ENCODE results near the gene RING1.

RING1 gene

DNA sequence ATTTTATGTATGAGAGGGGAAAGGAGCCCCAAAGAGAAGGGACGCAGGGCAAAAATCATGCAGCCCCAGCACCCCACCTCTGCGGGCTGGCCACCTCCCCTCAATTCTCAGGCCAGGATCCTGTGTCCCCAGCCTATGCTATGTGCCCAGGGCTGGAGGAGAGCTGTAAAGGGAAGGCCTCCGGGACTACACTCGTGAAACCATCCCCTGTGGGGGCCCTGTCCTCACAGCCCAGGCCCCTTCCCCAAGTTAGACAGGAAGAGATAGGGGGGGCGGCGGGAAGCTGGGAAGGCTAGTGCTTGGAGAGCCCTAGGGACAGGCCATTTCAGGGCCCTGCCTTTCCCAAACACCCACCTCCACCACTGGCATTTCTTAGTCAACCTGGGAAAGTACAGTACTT, 14.7 kb upstream of the RING1 start:
- no peak for DNase-seq

DNA sequence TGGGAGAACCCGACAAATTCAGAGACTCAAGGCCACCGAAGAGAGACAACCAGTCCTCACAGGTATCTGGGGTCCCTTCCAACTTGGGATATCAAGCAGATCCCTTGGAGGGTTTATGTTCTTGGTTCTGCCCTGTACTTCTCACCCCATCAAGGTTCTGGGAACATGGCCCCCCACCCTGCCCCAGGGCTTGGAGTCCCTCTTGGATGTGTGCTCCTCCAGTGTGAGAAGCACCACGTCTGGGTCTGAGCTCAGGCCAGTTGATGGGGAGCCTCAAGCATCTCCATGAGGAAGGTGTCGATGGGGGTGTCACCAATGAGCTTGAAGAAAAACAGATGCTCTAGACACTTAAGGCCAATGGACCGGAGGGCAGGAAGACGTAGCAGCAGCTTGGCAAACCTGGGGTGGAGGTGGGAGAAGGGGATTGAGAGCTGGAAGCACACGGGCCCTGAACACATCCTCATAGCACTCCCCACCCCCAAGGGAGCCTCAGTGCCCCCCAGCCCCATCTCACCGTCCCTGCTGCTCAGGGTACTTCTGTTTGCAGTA, 13.8 kb upstream of the RING1 start:
- no peak for DNase-seq

DNA sequence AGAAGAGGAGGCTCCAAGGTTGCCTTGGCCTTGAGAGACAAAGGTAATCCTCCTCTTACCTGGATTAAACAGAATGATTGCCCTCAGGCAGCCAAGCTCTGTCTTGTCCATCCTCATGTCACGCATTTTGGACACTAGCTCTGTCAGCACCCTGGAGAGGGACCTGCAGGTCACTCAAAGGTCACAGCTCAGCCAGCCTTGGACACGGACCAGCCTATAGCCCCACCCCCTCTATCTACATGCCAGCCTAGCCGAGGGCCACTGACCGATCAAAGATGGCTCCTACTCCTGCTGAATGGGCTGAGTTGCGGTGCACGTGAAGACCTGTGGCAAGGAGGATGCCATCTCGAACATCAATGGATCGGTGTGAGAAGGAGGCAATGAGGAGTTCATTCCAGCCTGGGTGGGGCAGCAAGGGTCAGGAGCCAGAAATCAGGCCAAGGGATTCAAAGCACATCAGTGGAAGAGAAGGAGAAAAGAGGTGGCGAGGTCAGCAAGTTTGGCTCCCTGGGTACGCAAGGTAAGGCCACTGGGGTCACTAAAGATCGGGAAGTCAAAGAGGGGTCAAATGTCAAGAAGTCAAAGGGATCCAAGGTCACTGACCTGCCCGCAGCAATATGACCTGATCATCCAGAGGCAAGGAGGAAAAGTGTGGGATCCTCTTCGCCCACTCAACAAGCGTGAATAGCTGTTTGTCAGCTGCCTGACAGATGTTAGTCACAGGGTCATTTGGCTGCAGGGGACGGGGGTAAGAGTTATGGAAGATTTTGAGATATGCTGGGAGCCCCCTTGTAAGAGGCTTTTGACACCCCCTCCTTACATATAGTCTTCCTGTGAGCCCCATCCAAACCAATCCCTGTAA, 12.8 kb upstream of the RING1 start:
- DNase-seq, result no peak

DNA sequence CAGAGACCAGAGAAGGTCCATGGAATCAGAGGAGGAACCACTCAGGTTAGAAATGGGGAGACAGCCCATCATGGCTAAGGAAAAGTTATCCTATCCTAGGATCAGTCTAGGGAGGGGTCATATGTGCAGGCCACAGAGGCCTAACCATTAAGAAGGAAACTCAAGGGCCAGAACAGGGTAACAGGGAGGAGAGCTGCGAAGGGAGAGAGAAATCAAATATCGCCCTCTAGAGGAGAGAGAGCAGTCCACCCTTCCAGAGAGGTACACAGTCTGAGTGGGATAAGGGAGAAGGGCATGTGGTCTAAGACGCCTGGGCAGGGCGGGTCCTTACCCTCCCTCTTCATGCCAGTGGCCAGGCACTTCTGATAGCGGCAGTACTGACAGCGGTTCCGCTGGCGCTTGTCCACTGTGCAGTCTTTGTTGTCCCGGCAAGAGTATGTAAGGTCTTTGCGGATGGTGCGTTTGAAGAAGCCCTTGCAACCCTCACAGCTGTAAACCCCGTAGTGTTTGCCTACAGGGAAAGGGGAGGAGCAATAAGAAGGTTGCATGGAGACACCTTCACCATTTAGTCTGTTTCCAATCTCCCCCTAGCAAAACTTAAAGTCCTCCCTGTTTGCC, 10.8 kb upstream of the RING1 start:
- DNase-seq, result peak; percentile 39 to 72

DNA sequence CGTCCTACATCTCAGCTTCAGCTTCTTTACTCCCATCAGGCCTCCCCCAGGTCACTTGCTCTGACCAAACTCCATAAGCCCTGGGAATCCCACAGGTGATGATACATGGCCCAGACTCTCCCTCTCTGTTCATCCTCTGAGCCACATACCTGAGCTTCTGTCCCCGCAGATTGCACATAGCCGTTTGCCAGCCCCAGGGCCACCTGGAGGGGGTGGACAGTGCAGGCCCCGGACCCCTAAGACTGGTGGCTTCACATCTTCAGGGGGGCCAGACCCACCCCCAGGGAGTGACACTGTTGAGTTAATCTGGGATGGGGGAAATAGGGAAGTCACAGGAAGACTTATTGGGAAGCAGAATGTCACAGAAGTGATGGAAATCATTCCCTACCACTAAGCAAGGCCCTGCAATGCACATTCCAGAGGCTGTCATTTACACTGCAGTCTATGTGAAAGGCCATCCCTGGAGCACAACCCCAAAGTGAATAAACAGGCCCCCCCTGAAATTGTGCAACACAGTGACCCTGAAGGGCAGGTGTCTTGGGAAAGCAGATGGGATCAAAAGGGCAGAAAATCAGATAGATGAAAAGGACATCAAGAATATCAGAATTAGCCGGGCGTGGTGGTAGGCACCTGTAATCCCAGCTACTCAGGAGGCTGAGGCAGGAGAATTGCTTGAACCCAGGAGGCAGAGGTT, 10.0 kb upstream of the RING1 start:
- no peak for DNase-seq

DNA sequence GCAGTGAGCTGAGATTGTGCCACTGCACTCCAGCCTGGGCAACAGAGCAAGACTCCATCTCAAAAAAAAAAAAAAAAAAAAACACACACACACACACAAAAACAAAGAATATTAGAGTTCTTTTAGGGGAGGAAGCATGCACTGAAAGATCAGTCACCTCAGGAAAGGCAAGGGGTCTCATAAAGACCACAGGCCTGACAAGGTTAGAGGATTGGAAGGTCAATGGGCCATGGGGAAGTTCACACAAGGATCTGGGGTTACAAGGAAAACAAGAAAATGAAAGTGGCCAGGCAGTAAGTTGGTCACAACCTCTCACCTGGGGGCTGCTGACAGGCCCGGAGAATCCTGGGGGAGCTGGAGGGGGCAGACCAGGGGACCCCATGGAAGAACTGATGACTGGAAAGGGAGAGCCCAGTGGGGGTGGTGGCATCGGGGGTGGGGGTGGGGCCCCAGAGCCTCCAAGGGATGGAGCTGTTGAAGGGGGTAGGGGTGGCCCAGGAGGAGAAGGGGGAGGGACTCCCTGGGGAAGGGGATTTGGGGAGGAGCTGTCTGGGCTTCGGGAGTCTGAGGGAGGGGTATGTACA, 9.4 kb upstream of the RING1 start:
- DNase-seq, result no peak

DNA sequence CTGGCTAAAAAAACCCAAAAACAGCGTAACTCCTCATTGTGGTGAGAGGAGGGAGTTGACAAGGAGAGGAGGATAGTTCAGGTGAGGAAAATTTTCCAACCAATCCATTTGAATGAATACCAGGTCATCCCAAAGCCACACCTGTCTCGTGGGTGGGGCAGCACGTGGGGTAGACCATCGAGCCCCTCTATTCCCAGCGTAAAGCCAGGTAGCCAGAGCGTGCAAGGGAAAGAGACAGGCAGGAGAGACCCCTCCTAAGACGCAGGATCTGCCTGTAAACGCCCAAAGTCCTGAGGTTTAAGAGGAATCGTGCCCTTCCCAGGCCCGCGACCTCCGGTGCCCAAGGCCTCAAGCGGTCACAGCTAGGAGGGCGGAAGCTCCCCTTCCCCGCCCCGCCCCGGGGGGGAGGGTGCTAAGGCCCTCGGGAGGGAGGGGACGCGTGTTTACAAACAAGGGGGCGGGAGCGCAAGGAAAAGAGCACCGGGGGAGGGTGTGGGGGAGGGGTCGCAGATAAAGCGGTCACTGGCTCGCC, 8.5 kb upstream of the RING1 start:
- peak; percentile 70 to 78 for DNase-seq

DNA sequence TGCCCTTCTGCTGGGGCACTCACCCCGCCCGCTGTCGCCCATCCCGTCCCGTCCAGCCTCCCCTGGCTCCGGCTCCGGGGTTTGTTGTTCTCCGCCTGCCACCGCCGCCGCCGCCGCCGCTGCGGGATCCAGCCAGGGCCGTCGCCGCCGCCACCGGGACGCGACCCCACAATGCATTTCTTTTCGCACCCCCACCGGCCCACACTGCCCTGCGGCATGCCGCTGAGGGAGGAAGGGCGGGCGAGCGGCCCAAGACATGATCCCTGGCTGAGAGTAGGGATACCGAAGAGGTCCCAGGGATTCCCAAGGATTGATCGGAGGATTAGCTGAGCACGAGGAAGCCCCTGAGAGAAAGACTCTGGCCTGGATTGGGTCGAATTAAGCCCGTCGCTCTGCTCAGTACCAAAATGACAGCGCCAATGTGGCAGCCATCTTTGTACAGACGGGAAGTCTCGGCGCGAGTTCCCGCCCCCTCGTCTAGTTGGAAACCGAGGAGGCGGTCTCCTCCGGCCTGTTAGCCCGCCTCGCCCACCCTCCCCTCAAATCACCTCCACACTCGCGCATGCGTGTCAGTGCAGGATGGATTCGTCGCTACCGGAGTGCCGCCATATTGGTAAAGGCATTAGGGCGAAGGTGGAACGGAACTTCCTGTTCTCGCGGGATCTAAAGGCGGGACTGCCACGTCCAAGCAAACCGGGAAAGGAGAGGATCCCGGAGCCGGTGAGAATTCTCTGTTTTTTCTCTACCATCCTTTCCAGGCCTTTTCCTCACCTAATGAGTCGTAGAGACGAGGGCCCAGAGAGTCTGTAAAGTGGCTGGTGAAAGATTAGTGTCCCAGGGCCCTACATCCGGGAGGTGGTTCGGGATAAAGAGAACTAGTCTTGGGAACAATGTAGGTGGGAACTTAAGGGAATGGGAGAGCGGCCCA, 7.8 kb upstream of the RING1 start, which contains the start of the genes RXRB and SLC39A7:
Gene RXRB (minus strand): TSS at position 447 of the 928 bp plus-strand sequence. CDS start 189 bp downstream, at position 258.
Gene SLC39A7 (plus strand): TSS at position 649 of the 928 bp plus-strand sequence. CDS start 379 bp downstream, outside the sequence.
- DNase-seq, result peak; percentile 99 to 100

DNA sequence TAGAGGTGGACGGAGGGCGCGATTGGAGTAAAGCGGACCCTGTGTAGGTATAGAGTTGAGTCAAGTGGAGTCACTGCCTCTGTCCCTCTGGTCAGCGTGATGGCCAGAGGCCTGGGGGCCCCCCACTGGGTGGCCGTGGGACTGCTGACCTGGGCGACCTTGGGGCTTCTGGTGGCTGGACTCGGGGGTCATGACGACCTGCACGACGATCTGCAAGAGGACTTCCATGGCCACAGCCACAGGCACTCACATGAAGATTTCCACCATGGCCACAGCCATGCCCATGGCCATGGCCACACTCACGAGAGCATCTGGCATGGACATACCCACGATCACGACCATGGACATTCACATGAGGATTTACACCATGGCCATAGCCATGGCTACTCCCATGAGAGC, 7.2 kb upstream of the RING1 start:
- DNase-seq, result no peak

DNA sequence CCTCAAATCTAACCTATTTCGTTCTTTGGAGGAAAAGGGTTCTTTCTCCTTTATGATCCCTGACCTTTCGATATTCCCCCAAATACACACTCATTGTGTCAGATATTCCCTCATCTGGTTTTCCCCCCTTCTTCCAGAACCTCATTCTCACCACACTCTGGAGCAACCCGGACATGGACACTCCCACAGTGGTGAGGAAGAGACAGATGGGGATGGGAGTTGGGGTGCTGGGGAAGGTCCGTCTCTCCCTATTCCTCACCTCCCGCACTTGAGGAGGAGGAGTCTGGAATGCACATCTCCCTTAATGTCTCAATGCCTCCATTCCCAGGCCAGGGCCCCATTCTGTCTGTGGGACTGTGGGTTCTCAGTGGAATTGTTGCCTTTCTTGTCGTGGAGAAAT, 6.4 kb upstream of the RING1 start:
- DNase-seq, result no peak

DNA sequence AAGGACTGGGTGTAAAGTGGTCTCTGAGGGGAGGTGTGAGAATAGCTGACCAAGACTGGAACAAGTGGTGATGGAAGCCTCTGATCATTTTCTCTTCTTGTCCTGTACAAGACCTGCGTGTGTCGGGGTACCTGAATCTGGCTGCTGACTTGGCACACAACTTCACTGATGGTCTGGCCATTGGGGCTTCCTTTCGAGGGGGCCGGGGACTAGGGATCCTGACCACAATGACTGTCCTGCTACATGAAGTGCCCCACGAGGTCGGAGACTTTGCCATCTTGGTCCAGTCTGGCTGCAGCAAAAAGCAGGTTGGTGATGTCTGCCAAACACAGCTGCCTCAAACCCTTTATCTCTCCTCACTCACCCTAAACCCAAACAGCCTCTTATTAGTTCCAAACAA, 5.5 kb upstream of the RING1 start:
- DNase-seq, result no peak

DNA sequence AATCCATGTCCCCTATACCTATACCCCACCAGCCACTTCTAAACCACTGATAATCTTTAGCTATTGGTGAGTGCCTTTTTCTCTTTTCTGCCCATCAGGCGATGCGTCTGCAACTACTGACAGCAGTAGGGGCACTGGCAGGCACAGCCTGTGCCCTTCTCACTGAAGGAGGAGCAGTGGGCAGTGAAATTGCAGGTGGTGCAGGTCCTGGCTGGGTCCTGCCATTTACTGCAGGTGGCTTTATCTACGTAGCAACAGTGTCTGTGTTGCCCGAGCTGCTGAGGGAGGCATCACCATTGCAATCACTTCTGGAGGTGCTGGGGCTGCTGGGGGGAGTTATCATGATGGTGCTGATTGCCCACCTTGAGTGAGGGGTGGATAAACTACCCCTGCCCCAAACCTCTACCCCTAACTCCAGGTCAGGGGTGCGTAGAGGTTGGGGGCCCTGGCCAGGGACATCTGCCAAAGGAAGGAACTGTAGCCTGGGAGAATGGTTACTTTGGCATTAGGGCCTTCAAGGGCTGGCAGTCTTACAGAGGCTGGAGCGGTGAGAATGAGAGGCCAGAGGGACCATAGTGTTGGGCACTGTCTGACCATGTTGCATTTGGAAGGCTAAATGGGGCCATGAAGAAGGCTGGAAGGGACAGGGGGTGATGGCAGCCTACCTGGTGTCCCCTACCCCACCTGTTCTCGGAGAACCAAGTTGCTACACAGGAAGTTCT, 4.7 kb upstream of the RING1 start:
- no peak for DNase-seq

DNA sequence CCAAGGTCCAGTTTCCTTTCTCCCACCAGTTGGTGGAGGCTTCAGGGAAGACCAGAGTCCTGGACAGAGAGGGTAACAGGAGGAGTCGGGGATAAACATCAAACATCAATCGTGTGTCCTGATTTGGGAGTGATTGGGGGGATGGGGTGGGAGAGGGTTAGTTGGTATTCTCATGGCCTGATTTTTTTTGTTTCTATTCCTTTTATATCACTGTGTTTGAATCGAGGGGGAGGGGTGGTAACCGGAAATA, 4.2 kb upstream of the RING1 start:
- DNase-seq, result no peak

DNA sequence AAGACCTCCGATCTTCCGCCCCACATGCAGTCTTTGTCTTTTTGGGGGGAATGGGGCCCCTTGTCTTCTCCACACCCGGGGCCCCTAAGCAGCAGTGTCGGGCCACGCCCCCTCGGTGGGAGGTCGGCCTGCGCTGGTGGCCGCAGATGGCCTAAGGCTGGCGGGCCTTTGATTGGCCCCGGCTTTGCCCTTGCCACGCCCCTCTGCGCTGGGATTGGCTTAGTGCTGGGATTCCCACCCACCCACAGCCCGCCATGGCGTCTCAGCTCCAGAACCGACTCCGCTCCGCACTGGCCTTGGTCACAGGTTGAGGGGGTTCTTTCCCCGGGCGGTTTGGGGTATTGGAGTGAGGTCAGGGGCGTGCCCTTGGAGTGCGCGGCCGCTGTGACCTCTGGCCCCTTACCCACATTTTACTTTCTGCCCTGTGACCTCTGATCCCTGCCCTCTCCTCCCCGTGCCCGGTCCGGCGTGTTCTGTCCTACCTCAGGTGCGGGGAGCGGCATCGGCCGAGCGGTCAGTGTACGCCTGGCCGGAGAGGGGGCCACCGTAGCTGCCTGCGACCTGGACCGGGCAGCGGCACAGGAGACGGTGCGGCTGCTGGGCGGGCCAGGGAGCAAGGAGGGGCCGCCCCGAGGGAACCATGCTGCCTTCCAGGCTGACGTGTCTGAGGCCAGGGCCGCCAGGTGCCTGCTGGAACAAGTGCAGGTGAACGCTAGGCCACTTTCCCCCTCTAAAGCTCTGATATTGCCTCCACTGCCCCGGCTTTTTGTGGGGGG, 3.7 kb upstream of the RING1 start, which contains the start of gene HSD17B8:
Gene HSD17B8 (plus strand): TSS at position 241 of the 776 bp plus-strand sequence. CDS start 14 bp downstream, at position 255.
- DNase-seq, result peak; percentile 90 to 94

DNA sequence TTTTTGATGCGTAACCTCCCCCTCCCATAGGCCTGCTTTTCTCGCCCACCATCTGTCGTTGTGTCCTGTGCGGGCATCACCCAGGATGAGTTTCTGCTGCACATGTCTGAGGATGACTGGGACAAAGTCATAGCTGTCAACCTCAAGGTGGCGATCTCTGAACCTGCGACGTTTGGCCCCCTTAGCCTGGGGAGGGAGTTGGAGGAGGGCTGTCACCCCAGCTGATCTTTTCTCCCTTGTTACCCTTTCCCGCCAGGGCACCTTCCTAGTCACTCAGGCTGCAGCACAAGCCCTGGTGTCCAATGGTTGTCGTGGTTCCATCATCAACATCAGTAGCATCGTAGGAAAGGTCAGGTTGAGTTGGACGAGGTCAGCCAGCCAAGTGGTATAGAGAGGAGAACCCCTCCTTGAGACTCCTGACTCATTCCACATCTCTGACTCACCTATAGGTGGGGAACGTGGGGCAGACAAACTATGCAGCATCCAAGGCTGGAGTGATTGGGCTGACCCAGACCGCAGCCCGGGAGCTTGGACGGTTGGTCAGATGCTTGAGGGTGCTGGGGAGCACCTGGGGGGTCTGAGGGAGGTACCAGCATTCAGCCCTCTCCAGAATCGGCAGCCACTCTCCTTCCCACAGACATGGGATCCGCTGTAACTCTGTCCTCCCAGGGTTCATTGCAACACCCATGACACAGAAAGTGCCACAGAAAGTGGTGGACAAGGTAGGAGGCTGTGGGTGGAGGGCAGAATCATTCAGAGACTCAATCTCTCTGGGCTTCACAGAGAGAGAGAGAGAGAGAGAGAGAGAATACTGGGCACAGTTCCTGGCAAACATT, 2.9 kb upstream of the RING1 start:
- no peak for DNase-seq

DNA sequence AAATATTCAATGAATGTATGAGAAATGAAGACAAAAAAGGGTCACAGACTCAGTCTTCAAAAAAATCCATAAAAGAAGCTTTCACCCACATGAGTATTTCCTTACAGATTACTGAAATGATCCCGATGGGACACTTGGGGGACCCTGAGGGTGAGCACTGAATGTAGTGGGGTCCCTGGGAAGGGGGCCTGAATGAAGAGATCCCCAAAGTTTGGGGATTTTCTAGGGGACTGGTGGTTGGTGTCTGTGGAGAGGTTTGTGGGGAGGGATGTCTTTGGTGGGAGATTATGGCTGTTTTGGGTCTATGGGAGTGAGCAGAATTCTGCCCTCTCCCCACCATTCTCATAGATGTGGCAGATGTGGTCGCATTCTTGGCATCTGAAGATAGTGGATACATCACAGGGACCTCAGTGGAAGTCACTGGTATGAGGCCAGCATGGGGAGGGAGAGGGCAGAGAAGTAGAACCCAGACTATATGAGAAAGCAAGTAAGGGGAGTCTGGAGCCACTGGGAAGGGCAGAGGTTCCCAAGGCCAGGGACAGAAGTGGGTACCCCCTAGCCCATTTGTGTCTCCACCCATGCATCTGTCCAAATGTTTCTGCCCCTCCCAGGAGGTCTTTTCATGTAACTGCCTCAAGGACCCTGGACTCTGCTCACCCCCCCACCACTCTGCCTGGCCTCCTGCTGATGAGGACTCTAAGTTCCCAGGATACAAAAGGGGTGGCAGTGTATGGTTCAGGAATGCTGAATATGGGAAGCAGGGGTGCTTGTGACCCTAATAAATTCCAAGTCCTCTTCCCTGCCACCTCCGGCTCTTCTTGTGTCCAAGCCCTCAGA, 2.1 kb upstream of the RING1 start:
- DNase-seq, result no peak

DNA sequence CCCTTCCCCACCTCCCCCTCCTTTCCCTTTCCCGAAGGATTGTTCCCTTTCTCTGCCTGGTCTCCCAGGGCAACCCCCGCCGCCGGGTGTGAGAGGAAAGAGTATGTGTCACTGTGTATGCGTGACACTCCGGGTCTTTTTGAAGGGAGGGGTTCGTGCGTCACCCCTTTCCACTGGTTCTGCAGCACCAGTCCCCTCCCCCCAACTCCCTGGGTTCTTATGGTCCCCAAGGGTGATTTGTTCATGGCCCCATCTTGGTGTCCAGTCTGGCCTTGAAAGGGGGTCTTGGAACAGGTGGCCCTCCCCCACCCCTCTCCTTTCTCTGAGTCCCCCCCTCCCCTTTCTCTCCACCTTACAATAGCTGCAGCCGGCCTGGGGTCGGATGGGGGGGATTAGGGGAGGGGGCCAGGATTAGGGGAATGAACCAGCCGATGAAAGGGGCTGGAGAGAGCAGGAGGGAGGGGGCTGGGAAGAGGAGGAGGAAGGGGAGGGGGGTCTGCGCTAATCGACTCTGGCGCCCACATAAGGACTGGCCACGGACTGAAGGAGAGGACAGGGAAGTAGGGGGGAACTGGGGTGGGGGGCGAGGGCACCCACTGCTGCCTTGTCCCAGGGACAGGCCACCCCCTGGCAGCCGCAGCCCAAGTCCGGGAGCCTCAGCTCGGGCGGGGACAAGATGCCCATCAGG, 1.3 kb upstream of the RING1 start:
- DNase-seq, result no peak

Data from CD4-positive, alpha-beta T cell treated with Interferon alpha-2 for 1 hour (primary cell).